ENCODE data around the gene PLXNB1. TPM values are rescaled to one million over a fixed set of nuclear protein-coding genes. Genes with fewer than 3 reads are reported as not detected.

The PLXNB1 gene
- total RNA-seq, 1 experiment from 2014 or later: 8.9 TPM

GRCh38 chr3:48371651-48372376 lies 58.1 kb downstream of the PLXNB1 start, which contains the start of gene FBXW12:
FBXW12 (plus strand) TSS chr3:48372219; CDS start chr3:48372768, 549 bp downstream.
- no peak for DNase-seq (ENCODE audit: low read depth)

- DNase-seq (ENCODE audit: low read depth): no peak
These were observed 59.6 kb downstream of the PLXNB1 start for GRCh38 chr3:48370333-48370713.

- no peak for DNase-seq (ENCODE audit: low read depth)
These were observed 60.1 kb downstream of the PLXNB1 start for GRCh38 chr3:48369693-48370332.

GRCh38 chr3:48367201-48367600 lies 62.7 kb downstream of the PLXNB1 start:
- no peak for DNase-seq (ENCODE audit: low read depth)

GRCh38 chr3:48364840-48365239 lies 65.0 kb downstream of the PLXNB1 start:
- no peak for DNase-seq (ENCODE audit: low read depth)

- no peak for DNase-seq (ENCODE audit: low read depth)
These were observed 68.0 kb downstream of the PLXNB1 start for GRCh38 chr3:48361928-48362327.

- no peak for DNase-seq (ENCODE audit: low read depth)
These were observed 73.5 kb downstream of the PLXNB1 start for GRCh38 chr3:48356419-48356818.

- DNase-seq (ENCODE audit: low read depth): no peak
These were observed 75.9 kb downstream of the PLXNB1 start for GRCh38 chr3:48353987-48354386.

Other genes starting within 250 kb of the PLXNB1 start
- 8.9 and 16.5 TPM in 2 replicates for gene CDC25A, start 241.7 kb downstream of the PLXNB1 start, total RNA-seq (2014; rRNA removed; shearing (Covaris generic))
- gene CAMP, start 206.6 kb downstream of the PLXNB1 start, total RNA-seq (2014; rRNA removed; shearing (Covaris generic)): not detected in 2 replicates
- 0.47 and 1.1 TPM in 2 replicates for gene ZNF589, start 189.0 kb downstream of the PLXNB1 start, total RNA-seq (2014; rRNA removed; shearing (Covaris generic))
- 22.0 and 31.0 TPM in 2 replicates for gene NME6, start 128.7 kb downstream of the PLXNB1 start, total RNA-seq (2014; rRNA removed; shearing (Covaris generic))
- gene SPINK8, start 96.4 kb downstream of the PLXNB1 start, total RNA-seq (2014; rRNA removed; shearing (Covaris generic)): not detected in 2 replicates
- not detected in 2 replicates for gene FBXW12, start 57.9 kb downstream of the PLXNB1 start, total RNA-seq (2014; rRNA removed; shearing (Covaris generic))
- gene CCDC51, start 10.0 kb upstream of the PLXNB1 start, total RNA-seq (2014; rRNA removed; shearing (Covaris generic)): 10.6 and 11.0 TPM in 2 replicates
- gene TMA7, start 10.2 kb upstream of the PLXNB1 start, total RNA-seq (2014; rRNA removed; shearing (Covaris generic)): 479 and 535 TPM in 2 replicates
- 4.9 and 7.2 TPM in 2 replicates for gene ATRIP, start 16.7 kb upstream of the PLXNB1 start, total RNA-seq (2014; rRNA removed; shearing (Covaris generic))
- gene SHISA5, start 74.1 kb upstream of the PLXNB1 start, total RNA-seq (2014; rRNA removed; shearing (Covaris generic)): 282 and 311 TPM in 2 replicates
- gene PFKFB4, start 126.7 kb upstream of the PLXNB1 start, total RNA-seq (2014; rRNA removed; shearing (Covaris generic)): 19.5 and 31.0 TPM in 2 replicates
- gene UCN2, start 133.7 kb upstream of the PLXNB1 start, total RNA-seq (2014; rRNA removed; shearing (Covaris generic)): 0.17 and 2.7 TPM in 2 replicates
- gene COL7A1, start 165.2 kb upstream of the PLXNB1 start, total RNA-seq (2014; rRNA removed; shearing (Covaris generic)): 17.0 and 33.1 TPM in 2 replicates
- gene UQCRC1, start 179.6 kb upstream of the PLXNB1 start, total RNA-seq (2014; rRNA removed; shearing (Covaris generic)): 147 and 314 TPM in 2 replicates
- not detected in 2 replicates for gene TMEM89, start 191.7 kb upstream of the PLXNB1 start, total RNA-seq (2014; rRNA removed; shearing (Covaris generic))
- 15.2 and 21.3 TPM in 2 replicates for gene SLC26A6, start 205.4 kb upstream of the PLXNB1 start, total RNA-seq (2014; rRNA removed; shearing (Covaris generic))
- 3.8 and 5.2 TPM in 2 replicates for gene CELSR3, start 232.8 kb upstream of the PLXNB1 start, total RNA-seq (2014; rRNA removed; shearing (Covaris generic))